ENCODE measurements around the gene BPIFB1.

The BPIFB1 gene

DNA sequence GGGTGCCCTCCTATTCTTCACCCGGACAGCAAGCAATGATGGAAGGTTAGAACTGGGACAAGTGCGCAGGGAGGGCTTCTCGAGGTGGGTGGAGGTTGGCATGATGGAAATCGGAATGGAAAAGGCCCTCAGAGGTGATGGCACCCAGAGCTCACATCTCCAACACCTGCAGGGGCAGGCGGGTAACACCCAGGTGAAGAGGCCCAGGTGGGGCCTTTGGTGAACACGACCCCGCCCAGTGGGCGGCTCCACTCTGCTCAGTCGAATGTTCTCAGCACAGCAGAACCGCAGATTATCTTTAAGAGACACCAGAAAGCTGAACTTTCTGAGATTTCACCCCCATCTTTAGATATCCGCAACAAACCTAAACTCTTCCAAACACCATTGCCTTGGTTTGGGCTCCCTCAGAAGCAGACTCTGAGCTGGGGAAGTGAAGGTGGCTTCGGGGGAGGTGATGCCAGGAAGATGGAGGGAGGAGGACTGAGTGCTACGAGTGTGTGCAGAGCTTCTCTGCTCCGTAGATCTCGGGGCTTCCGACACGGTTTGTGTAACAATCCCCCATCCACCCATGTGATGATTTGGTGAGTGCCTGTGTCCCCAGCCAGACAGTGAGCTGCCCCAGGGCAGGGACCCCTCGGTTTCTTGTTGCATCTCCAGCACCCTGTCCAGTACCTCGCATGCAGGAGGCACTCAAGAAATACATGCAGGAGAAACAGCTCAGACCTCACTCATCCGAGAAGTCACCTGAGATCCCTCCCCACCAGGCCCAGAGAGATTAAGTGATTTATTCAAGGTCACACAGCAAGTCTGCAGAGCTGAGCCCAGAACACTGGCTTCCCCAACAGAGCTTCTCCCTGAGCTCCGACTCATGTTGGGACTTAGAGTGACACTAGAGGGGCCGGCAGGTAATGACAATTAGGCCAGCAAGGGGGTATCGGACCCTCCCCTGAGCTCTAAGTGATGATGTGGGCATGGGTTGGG, 45.4 kb downstream of the BPIFB1 start:
- no peak for DNase-seq (ENCODE audit: low spot score)

DNA sequence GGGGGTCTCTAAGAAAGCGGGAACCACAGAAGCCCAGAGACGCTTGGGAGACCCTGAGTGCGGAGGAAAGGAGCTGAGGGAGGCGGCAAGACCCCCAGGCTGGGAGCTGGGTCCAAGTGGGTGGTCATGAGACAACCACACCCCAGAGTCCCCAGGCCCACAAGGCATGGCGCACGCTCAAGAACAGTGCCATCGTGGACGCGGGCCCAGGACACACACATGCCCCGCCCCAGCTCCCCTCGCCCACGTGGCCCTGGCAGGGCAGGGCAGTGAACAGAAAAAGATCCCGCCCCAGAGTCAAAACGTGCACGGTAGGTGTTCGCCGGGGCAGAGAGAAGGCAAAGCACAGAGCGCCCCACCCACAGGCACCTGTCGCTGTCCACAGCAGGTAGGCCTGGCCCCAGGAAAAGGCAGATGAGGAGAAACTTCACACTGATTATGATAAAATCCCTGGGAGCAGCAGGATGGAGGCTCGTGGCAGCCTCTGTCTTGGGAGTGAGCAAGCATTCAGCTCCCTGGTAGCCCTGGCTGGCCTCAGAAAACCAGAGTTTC, 50.0 kb downstream of the BPIFB1 start:
- no peak for DNase-seq (ENCODE audit: low spot score)

DNA sequence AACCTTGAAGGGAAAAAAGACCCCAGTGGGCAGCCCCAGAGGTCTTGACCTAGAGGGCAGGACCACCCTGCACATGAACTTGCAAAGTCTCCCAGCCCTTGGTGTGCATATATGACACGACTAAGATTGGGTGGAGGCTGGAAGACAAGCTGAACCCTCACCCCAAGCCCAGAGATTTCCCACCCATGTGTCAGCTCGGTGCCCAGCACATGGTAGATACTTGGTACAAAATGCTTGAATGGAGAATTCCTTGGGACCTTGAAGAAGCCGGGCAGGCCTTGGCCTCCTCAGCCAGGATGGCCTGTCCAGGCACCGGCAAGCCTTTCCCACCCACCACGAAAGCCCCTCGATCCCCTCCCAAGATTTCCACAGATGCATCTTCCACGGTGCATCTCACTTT, 50.6 kb downstream of the BPIFB1 start:
- DNase-seq (ENCODE audit: low spot score): no peak

DNA sequence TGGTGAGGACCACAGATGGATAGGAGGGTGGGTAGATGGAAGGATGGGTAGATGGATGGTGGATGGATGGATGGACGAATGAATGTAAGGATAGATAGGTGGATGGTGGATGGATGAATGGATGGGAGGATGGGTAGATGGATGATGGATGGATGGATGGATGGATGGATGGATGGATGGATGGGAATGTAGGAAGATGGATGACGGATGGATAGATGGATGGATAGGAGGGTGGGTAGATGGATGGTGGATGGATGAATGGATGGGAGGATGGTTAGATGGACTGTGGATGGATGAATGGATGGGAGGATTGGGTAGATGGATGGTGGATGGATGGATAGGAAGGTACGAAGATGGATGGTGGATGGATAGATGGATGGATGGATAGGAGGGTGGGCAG, 51.1 kb downstream of the BPIFB1 start:
- no peak for DNase-seq (ENCODE audit: low spot score)

DNA sequence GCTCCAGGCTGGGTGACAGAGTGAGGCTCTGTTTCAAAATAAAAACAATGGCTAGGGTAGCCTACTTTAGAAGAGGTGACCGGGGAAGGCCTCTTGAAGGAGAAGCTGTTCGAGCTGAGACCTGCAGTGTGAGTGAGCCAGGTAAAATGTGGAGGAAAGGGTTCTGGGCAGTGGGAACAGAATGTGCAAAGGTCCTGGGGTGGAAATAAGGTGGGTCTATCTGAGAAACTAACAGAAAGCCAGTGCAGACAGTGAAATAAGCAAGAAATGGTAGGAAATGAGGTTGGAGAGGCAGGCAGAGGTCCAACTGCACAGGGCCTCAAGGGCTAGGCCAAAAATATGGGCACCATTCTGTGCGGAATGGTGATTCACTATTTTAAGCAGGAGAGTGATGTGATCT, 53.4 kb downstream of the BPIFB1 start:
- DNase-seq (ENCODE audit: low spot score): no peak

DNA sequence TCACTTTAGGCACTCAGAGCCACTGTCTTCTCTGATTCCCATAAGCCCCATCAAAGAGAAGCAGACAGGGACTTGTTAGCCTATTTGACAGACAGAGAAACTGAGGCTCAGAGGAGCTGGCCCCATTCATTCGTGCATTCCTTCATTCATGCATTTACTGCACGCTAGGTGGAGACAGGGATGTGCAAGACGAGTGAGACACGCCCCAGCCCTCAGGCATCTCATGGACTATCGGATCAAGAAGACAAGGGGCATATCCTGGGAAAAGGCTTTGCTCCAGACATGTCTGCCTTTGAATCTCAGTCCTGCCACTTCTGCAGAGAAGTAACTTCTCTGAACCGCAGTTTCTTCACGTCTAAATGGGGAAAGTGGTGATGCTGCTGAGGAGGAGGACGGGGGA, 54.1 kb downstream of the BPIFB1 start:
- DNase-seq (ENCODE audit: low spot score): no peak

DNA sequence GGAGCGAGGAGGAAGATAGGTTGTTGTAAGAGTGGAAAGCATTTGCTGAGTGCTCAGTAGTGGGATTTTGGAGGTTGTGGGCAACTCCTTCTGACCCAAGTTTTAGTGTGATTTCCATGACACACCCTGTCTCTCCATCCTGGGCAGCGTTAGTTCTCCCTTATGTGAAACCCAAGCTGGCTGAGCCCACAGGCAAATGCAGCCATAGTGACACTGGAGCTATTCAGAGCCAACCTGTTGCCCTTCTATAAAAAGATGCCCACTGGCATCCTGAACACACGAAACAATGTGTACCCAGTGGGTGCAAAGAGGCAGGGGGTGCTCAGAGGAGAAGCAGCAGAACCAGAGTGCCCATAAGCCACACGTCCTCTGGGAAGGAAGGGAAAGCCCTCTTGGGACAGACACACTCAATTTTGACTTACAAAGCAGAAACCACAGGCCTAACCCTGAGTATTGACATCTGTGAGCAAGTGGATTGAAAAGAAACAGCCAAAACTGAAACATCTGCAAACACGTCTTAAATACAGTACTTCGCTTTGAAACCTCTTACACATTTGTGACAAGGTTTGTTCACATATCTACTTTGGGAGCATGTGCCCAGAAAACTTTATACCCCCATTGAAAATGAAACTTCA, 54.6 kb downstream of the BPIFB1 start:
- no peak for DNase-seq (ENCODE audit: low spot score)

DNA sequence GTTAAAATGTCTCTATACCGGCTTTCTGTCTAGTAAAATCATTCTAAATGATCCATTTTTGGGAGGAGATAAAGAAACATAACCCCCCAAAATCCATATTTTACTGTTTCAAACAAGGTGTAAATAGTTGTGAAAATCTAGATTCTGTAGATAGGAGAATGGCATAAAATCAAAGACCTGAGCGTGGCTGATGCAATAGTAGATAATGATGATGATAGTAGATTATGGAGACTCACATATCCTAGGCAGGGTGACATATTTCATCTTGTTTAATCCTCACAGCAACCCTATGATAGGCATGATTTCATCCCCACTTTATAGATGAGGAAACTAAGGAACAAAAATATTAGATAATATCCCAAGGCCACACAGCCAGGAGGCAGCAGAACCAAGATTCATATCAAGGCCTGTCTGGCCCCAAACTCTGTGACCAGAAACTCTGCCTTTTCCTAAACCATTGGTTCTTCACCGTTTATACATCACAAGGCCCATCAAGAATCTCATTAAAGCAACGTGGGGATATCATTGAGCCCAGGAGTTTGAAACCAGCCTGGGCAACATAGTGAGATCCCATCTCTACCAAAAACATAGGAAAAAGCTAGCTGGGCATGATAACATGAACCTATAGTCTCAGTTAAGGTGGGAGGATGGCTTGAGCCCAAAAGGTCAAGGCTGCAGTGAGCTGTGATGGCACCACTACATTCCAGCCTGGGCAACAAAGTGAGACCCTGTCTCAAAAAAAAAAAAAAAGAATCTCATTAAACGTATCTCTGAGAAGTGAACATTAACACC, 55.6 kb downstream of the BPIFB1 start:
- DNase-seq (ENCODE audit: low spot score): no peak

DNA sequence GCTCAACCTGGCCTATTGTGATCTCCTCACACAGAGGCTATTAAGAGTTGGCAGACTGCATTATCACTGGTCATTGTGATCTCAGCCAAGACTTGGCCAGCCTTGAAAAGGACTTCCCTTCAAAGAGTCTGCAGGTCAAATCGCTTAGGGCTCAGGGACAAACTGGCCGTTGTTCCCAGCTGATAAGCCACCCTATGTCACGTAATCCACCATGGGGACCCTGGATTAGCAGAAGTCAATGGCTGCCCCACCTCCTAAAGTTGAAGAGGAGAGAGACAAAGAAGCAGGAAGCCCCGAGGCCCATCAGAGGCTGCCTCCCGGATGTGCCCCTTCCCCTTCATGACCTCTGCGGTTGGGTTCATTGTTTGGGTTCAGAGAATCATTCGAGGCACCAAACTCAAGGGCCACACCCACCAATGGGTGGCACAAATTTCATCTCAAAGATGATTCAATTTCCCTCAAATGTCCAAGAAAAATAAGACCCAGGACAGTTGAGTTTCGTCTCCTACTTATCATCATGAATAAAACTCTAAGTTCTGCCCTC, 56.6 kb downstream of the BPIFB1 start:
- DNase-seq (ENCODE audit: low spot score): no peak

DNA sequence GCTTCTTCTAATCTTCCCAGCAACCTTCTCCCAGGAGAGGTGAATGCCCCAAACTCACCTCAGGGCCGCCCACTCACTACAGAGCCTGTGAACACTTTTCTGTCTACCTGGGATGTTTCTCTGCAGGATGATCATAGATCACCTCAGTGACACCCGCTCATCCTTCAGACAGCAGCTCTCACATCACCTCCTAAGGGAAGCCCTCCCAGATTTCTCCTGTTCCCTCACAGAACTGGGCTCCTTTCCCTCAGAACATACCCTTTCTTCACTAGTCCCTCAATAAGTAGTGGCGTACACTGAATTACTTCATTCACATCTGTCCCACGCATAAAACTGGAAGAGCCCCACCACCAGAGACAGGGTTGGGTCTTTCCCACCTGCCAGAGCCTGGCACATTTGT, 60.5 kb downstream of the BPIFB1 start:
- DNase-seq (ENCODE audit: low spot score): no peak

DNA sequence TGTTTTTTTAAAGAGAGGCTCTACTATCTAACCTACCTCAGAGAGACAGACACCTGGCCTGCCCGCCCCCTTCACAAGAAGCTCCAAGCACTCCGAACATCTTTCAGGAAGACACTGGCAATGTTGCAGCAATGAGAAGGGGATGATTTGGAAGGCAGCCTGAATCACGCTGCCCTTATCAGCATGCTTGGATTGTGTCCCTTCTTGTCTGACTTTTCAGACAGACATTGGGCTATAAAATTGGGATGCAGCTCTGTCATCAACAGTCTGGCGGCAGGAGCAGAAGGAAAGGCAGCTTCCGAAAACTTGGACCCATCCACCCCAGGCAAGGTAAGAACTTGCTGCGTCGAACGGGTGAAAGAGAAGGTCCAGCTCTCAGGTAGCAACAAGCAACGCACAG, 62.3 kb downstream of the BPIFB1 start:
- no peak for DNase-seq (ENCODE audit: low spot score)

DNA sequence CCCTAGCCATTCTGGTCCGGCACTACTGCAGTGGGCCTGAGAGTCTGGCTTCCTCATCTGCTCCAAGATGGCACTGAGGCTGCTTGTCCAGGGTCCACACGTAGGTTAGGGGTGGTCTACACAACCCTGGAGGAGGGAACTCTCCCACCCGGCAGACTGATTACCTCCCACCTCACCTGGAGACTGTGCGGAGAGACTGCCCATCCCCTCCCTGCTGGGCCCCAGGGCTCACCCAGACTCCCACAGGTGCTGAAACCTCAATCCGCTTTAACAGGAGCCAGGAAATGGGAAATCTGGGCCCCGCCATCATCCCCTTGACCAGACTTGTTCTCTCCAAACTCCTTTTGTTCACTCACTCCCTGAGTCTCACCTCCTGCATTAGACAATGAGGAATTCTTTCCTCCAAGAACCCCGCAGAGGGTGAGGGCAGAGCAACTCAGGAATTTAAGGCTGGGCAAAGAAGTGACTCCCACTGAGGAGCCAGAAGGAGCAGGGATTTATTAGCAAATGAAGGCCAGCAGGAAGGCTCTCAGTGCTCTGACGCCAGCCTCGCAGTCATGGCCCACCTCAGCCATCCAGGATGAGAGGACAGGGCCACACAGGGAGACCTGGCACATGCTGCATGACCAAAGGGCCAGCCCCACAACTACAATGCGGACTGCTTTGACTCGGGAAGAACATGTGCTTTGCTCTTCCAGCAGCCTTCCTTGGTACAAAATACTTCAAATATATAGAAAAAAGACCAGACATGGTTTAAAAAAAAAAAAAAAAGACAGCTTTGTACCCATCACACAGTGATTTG, 65.3 kb downstream of the BPIFB1 start:
- no peak for DNase-seq (ENCODE audit: low spot score)

DNA sequence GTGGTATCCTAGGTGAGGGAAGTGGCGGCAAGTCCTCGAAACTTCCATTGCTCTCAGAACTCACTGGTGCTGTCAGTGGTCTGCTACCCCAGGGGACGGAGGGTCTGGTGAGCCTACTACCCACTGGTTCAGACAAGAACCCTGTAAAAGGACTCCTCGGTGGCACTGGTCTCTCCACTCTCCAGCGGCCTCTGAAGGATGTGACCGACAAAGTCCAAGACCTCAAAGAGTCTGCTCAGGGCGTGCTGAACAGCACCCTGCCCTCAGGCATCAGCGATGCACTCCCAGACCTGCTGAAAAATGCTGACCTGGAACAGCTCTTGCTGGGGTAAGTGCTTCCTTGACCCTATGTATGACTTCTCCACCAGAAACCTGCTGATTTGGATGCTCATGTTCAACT, 66.5 kb downstream of the BPIFB1 start:
- no peak for DNase-seq (ENCODE audit: low spot score)

DNA sequence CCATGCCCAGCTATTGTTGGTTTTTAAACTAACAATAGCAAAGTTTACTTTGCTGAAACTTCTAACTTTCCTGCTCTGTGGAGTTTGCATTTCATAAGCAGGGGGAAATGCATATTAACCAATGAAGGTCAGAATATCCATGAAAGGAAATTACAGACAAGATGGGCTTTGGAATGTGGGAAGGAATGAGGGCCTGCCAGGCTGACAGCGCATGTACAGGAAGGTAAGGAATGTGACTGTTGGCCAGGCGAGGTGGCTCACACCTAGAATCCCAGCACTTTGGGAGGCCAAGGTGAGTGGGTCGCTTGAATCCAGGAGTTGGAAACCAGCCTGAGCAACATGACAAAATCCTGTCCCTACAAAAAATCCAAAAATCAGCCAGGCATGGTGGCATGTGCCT, 68.7 kb downstream of the BPIFB1 start:
- no peak for DNase-seq (ENCODE audit: low spot score)

DNA sequence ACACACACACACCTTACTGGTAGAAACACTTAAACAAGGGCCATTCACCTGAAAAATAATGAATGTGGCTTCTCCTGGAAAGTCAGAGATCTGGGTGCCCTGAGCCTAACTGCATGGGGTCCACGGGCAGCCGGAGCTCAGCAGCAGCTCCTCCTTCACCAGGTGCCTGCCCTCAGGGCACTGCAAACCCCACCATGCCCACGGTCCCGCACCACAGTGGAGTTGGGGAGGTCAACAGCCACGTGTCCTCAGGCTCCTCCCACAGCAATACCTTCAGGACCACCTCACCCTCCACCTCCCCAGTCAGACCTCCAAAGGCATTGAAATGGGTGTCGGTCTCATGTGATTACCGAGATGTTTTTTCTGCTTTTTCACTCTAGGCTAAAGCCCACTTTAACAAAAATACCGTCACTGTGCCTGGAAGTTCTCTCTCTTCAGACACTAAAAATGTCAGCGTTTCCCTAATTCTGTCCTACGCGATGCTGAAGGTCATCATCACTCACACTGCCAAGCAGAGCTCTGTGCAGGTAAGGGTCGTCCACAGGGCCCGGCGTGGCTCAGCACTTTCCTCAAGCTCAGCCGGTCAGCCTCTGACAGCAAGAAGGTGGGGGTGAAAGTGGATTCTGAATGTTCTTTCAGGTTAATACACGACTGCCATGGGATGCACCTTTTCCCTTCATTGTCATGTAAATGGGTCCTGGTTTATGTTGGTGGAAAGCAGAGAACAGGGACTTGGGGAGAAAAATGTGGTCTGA, 69.4 kb downstream of the BPIFB1 start:
- DNase-seq (ENCODE audit: low spot score): no peak

DNA sequence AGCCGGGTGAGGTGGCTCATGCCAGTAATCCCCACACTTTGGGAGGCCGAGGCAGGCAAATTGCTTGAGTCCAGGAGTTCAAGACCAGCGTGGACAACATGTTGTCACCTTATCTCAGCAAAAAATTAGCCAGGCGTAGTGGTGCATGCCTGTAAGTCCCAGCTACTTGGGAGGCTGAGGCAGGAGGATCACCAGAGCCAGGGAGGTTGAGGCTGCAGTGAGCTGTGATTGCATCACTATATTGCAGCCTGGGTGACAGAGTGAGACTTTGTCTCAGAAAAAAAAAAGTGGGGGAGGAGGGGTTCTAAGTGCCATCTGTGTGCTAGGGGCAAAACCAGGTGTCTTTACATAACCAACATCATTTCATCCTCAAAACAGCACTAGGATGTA, 70.0 kb downstream of the BPIFB1 start:
- DNase-seq (ENCODE audit: low spot score): no peak

Data from CD4-positive, alpha-beta T cell treated with Interleukin-2 at 100 ng/mL for 4 hours (primary cell).